Measurements from ENCODE around the gene ERICH6B.

DNA sequence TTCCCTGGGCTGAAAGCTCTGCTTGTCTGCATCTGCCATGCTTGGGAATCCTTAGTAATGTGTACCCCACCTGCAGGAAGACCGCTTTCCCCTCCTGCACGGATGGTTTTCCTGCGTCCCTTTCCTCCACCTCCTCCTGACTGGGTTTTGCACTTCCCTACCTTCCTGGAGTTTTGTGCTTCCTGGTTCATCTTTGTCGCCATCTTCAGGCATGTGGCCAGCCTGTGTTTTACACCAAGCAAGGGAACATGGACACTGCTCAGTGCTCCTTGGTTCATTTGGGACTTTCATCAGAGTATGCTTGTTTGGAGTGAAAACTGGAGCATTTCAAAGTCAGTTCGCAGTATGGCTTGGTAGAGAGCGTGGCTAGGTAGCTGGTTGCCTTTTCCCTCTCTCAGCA is 30.7 kb downstream of the ERICH6B start:
- TF ChIP-seq, protein P1, sequence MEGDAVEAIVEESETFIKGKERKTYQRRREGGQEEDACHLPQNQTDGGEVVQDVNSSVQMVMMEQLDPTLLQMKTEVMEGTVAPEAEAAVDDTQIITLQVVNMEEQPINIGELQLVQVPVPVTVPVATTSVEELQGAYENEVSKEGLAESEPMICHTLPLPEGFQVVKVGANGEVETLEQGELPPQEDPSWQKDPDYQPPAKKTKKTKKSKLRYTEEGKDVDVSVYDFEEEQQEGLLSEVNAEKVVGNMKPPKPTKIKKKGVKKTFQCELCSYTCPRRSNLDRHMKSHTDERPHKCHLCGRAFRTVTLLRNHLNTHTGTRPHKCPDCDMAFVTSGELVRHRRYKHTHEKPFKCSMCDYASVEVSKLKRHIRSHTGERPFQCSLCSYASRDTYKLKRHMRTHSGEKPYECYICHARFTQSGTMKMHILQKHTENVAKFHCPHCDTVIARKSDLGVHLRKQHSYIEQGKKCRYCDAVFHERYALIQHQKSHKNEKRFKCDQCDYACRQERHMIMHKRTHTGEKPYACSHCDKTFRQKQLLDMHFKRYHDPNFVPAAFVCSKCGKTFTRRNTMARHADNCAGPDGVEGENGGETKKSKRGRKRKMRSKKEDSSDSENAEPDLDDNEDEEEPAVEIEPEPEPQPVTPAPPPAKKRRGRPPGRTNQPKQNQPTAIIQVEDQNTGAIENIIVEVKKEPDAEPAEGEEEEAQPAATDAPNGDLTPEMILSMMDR (IDR thresholded peaks at IDR 0.05), result no peak
- no peak for TF ChIP-seq POLR2A (IDR thresholded peaks at IDR 0.05)
- no peak for TF ChIP-seq POLR2AphosphoS5 (IDR thresholded peaks at IDR 0.05)

Data from breast epithelium (tissue), 3 donors.